GM12891 (cell line): ENCODE results near the gene ARHGAP15.

ENCODE experiments used
- POLR2A ChIP-seq: IDR thresholded peaks from 2 replicates; pipeline ENCODE4 v1.6.1; 2011; ENCODE audit warnings: low read depth, low read length, control low read depth
- POLR2AphosphoS5 ChIP-seq: IDR thresholded peaks from 2 replicates; pipeline ENCODE4 v1.6.1; 2011; ENCODE audit warnings: low read depth, low read length, control low read depth
- POU2F2 ChIP-seq: IDR thresholded peaks from 2 replicates; pipeline ENCODE4 v1.6.1; 2011; ENCODE audit warnings: low read depth, mild to moderate bottlenecking, control low read depth, low read length, moderate library complexity
- SPI1 ChIP-seq: IDR thresholded peaks from 2 replicates; pipeline ENCODE4 v1.6.1; 2011; ENCODE audit warnings: low read depth, low read length, control low read depth
- TAF1 ChIP-seq: IDR thresholded peaks from 2 replicates; pipeline ENCODE4 v1.6.1; 2011; ENCODE audit warnings: low read depth, low read length, control low read depth

DNA sequence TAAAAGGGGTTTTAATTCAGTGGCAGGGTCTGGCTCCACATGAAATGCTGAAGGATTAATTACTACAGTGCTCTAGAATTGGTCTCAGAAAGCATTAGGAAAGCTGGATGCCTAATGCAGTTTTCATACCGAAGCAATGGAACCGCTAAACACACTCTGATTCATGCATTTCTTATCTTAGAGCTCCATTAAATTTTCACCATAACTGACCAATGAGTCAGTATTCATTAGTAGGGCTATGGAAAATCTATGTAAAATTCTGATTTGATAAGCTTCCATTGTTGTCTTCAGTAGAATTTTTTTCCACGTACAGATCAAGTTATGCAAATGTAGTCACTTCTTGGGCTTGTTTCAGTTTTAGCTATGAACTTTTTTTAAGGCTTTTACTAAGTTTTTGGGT is 359.9 kb downstream of the ARHGAP15 start:
- TF ChIP-seq POLR2A = no peak
- no peak for TF ChIP-seq POLR2AphosphoS5
- TF ChIP-seq TAF1 = no peak
- TF ChIP-seq SPI1 = no peak
- no peak for TF ChIP-seq POU2F2
